Subcutaneous abdominal adipose tissue (tissue), 5 donors: Measurements from ENCODE around the gene PDIA5.

Source experiments
- H3K27ac ChIP-seq: one replicate; pipeline ENCODE4 v1.7.0; 2013; ENCODE audit warnings: low read depth, mild to moderate bottlenecking, inconsistent platforms, low read length, moderate library complexity
- H3K27me3 ChIP-seq, 5 donors: one replicate each; pipeline ENCODE4 v1.7.0; 2013; ENCODE audit warnings: low read length in 5 of 5, inconsistent platforms in 1 of 5; ENCODE audit not compliant: control insufficient read depth in 5 of 5, insufficient read depth in 4 of 5
- H3K36me3 ChIP-seq, 5 donors: one replicate each; pipeline ENCODE4 v1.7.0; 2013; ENCODE audit warnings: low read length in 5 of 5; ENCODE audit not compliant: control insufficient read depth in 5 of 5, insufficient read depth in 5 of 5
- H3K4me1 ChIP-seq, 5 donors: one replicate each; pipeline ENCODE4 v1.7.0; 2013; ENCODE audit warnings: low read length in 5 of 5, mild to moderate bottlenecking in 3 of 5, moderate library complexity in 1 of 5; ENCODE audit not compliant: control insufficient read depth in 5 of 5, insufficient read depth in 5 of 5
- H3K4me3 ChIP-seq, 5 donors: one replicate each; pipeline ENCODE4 v1.7.0; 2013; ENCODE audit warnings: low read length in 5 of 5, low read depth in 1 of 5
- H3K9ac ChIP-seq, 5 donors: one replicate each; pipeline ENCODE4 v1.7.0; 2013; ENCODE audit warnings: low read length in 5 of 5, mild to moderate bottlenecking in 4 of 5, moderate library complexity in 3 of 5
- H3K9me3 ChIP-seq, 5 donors: one replicate each; pipeline ENCODE4 v1.7.0; 2013; ENCODE audit warnings: low read length in 5 of 5; ENCODE audit not compliant: control insufficient read depth in 5 of 5
- donor health status: healthy.
- donor health status: healthy.
- donor health status: healthy.
- donor health status: healthy.
- donor health status: healthy.

Gene PDIA5

DNA sequence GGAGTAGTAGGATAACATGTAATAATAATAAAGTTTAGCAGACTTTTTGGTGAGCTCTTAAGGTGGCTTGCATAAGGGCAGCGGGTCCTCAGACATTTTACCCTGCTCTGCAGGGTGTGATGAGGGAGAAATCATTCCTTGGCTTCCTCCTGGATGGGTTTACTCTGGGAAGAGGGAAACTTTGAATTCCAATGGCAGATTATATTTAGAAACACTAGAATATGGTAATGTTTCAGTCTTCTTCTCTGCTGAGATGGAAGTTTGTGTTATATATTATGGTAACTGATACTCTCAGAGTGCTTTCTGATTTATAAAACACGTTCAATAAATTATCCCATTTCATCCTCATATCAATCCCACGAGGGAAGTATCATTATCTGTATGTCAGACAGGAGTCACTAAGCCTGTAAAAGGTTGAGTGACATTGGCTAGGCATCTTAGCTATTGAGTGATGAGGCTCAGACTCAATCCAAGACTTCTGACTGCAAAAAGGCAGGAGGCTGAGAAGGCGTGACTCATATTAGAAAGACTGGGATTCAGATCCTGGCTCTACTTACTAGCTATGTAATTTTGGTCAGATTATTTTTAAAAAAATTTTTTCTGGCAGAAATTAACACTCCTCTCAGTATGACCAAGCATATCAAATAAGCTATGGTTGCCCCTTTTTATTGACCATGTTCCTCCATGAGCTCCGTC is 19.3 kb downstream of the PDIA5 start:
- no peak overlapping the region for H3K27ac ChIP-seq
- H3K4me3 ChIP-seq: no peak overlapping the region
- peaks cover 0 to 2% (median 0%) of the 10 kb centered on the region in 5 donors for H3K36me3 ChIP-seq
- H3K9ac ChIP-seq: no peak overlapping the region
- H3K4me1 ChIP-seq: peaks cover 9 to 56% (median 40%) of the 10 kb centered on the region in 5 donors
- H3K27me3 ChIP-seq: no peaks in the 10 kb centered on the region
- no peaks in the 10 kb centered on the region for H3K9me3 ChIP-seq

DNA sequence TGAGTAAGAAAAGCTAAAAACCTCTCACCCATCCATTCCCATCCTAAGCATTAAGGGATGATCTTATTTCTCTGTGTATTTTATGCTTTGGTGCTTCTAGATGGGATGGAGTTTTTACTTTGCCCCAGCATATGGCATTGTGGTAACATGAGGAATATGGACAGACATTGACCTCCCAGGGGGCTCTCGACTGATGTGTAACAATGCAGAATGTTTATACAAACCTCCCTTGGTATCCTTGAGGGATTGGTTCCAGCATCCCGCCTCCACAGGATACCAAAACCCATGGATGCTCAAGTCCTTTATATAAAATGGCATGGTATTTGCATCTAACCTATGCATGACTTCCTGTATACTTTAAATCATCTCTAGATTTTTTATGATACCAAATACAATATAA is 21.6 kb downstream of the PDIA5 start:
- peaks cover 7 to 49% (median 34%) of the 10 kb centered on the region in 5 donors for H3K4me1 ChIP-seq
- H3K4me3 ChIP-seq: no peak overlapping the region
- H3K27ac ChIP-seq: no peak overlapping the region

DNA sequence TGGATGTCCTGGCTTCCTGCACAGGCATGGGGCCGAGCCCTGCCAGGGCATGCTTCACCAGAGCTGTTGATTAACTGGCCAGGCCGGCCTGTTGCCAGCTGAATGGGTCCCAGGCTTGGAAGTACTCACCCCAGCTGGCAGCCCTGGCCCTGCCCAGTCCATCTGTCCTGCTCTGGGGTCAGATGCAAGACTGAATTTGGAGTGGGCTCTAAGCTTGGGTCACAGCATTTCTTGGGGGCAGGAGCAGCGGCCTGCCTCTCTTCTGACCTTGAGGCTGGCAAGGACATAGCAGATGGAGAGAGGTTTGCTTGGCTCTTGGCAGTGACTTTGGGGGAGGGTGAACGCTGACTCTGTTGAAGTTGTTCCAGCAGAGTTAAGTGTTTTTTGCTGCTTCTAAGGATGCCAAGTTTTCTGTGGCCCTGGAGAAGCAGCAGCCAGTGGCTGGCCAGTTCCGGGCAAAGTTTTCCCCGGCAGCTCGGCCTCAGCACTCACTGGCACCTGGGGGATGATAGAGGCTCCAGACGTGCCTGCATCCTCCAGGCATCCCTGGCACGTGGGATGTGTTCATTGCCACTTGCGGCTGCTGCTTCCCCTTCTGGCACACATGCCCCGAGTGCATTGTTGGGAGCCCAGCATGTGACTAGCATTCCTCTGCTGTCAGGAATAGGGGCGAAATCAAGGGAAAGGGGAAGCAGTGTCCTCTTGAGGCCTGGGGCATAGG is 22.9 kb downstream of the PDIA5 start:
- H3K9me3 ChIP-seq: no peaks in the 10 kb centered on the region
- H3K4me1 ChIP-seq: peaks cover under 1 to 40% (median 20%) of the 10 kb centered on the region in 5 donors
- H3K27me3 ChIP-seq: no peaks in the 10 kb centered on the region
- no peak overlapping the region for H3K27ac ChIP-seq
- peaks cover 0 to 22% (median 21%) of the 10 kb centered on the region in 5 donors for H3K36me3 ChIP-seq
- no peak overlapping the region for H3K4me3 ChIP-seq
- no peak overlapping the region for H3K9ac ChIP-seq

More for the DNA sequence above, 21.6 kb downstream of the PDIA5 start:
- Histone ChIP-seq H3K9me3 (no peaks in the 10 kb centered on the region), H3K36me3 (peaks cover 0 to 19% (median 8%) of the 10 kb centered on the region in 5 donors), H3K9ac (no peak overlapping the region), H3K27me3 (no peaks in the 10 kb centered on the region)

DNA sequence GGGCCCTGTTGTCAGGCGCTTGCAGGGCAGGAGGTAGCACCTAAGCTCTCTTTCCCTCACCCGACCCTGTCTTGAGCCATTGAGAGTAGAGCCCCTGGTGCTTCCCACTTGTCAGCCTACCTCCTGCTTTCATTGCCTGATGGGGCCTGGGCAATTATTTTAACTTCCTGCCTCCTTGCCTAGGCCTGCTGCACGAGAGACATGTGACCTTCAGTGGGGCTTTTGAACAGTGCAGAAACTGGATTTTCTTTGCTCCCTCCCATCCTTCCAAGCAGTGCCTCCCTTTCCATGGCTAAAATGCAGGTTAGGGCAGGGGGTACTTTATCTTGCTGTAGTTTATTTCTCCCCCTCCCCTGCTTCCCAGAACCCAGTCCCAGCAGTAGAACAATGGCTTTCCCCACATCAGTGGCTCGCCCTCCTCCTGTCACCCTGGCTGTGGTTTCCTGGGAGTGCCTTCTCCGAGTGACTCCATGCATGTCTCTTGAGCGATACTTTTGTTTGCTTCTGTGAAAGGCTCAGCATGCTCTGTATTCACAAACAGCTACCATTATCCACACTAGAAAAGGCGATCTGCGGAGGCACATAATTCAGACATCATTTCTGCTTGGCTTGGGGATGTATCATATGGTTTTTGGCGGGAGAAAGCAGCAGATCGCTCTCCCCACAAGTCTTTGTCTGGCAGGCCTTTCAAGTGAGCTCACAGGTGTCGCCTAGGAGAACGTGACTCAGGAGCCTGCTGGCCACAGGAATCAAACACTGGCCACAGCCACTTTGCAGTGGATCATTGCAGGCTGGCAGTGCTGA is 24.1 kb downstream of the PDIA5 start:
- Histone ChIP-seq H3K9me3 (no peaks in the 10 kb centered on the region), H3K4me1 (peaks cover 0 to 34% (median 18%) of the 10 kb centered on the region in 5 donors), H3K4me3 (no peak overlapping the region), H3K27ac (no peak overlapping the region), H3K9ac (no peak overlapping the region), H3K27me3 (no peaks in the 10 kb centered on the region), H3K36me3 (peaks cover 0 to 22% (median 21%) of the 10 kb centered on the region in 5 donors)

DNA sequence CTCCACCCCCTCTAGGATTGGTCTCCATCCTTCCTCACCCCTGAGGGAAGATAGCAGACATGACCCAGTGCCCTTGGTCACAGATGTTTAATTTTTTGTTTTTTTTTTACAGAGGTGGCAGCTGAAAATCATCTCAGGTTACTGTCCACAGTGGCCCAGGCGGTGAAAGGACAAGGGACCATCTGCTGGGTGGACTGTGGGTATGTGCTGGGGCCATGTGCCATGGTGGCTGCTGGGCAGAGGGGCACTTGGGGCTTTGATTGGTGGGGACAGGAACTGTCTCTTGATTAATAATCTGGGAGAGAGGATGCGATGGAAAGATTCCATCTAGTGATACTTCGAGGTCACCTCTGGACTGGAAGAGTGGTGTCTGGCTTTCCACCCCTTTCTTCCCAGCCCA is 25.4 kb downstream of the PDIA5 start:
- Histone ChIP-seq H3K27me3 (no peaks in the 10 kb centered on the region), H3K9ac (no peak overlapping the region), H3K4me1 (peaks cover 0 to 47% (median 29%) of the 10 kb centered on the region in 5 donors), H3K9me3 (no peaks in the 10 kb centered on the region), H3K36me3 (peaks cover 0 to 23% (median 22%) of the 10 kb centered on the region in 5 donors), H3K4me3 (no peak overlapping the region), H3K27ac (no peak overlapping the region)

DNA sequence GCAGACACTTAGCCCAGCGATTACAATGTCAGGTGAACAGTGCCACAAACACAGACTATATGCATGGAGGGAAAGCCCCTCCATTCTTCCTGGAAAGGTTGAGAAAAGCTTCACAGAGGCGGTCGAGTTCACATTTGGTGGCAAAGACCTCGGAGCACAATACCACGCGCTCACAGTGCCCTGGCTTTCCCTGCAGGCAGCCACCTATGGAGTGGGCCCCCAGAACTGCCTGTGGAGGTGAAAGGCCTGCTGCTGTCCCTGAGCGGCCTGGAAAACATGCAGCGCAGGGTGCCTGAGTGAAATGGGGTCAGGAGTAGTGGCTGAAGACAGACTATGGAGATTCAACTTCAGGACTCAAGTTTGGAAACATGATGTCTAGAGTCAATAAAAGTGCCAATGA is 26.9 kb downstream of the PDIA5 start:
- Histone ChIP-seq H3K9me3 (no peaks in the 10 kb centered on the region), H3K27ac (no peak overlapping the region), H3K36me3 (peaks cover 0 to 27% (median 24%) of the 10 kb centered on the region in 5 donors), H3K4me1 (peaks cover 0 to 47% (median 30%) of the 10 kb centered on the region in 5 donors), H3K27me3 (no peaks in the 10 kb centered on the region), H3K9ac (no peak overlapping the region), H3K4me3 (no peak overlapping the region)

DNA sequence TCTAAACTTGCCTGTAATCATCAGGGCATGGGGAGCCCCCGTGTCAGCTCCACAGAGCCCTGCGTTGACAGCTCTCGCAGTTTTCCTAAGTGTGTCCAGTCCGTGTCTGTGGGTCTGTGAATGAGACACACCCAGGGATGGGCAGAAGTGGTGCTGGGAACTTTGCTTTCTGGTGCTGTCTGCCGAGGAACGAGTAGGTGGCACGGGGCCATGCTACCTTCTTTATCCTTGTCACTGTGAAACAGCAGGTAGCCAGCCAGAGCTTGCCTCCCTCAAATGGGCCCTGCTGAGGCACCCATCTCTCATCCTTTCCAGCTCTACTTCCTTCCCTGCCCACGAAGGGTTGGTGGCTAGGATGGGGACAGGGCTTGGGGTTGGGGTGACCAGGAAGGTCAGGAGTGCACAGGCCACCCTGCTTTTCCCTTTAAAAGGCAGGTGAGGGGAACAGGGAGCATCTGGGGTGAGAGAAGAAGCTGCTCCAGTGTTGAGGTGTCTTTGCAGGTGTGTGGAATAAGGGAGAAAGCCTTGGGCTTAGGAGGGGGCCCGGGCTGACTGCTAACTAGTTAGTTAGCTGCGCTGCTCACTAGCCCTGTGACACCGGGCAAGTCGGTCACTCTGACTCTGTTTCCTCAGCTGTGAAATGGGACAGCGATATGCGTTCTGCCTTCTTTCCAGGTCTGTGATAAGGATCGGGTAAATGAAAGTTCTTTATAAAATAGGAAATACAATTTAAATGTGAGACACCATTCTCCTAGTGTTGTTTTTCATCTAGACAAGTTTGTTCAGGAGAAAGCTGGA is 27.9 kb downstream of the PDIA5 start:
- Histone ChIP-seq H3K9me3 (no peaks in the 10 kb centered on the region), H3K36me3 (peaks cover 0 to 27% (median 24%) of the 10 kb centered on the region in 5 donors), H3K9ac (no peak overlapping the region), H3K27me3 (no peaks in the 10 kb centered on the region), H3K4me1 (peaks cover 0 to 46% (median 27%) of the 10 kb centered on the region in 5 donors), H3K4me3 (no peak overlapping the region), H3K27ac (no peak overlapping the region)

DNA sequence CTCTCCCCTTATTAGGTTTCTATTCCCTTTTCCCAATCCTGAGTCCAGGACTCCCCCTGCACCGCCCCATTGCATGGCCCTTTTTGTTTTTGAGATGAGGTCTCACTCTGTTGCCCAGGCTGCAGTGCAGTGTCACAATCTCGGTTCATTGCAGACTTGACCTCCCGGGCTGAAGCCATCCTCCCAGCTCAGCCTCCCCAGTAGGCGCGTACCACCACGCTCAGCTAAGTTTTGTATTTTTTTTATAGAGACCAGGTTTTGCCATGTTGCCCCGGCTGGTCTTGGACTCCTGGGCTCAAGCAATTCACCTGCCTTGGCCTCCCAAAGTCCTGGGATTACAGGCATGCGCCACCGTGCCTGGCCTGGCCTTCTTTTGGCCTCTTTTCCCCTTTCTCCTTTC is 29.3 kb downstream of the PDIA5 start:
- Histone ChIP-seq H3K27me3 (no peaks in the 10 kb centered on the region), H3K9ac (no peak overlapping the region), H3K27ac (no peak overlapping the region), H3K4me1 (peaks cover 0 to 31% (median 19%) of the 10 kb centered on the region in 5 donors), H3K36me3 (peaks cover 0 to 27% (median 24%) of the 10 kb centered on the region in 5 donors), H3K9me3 (no peaks in the 10 kb centered on the region), H3K4me3 (no peak overlapping the region)

DNA sequence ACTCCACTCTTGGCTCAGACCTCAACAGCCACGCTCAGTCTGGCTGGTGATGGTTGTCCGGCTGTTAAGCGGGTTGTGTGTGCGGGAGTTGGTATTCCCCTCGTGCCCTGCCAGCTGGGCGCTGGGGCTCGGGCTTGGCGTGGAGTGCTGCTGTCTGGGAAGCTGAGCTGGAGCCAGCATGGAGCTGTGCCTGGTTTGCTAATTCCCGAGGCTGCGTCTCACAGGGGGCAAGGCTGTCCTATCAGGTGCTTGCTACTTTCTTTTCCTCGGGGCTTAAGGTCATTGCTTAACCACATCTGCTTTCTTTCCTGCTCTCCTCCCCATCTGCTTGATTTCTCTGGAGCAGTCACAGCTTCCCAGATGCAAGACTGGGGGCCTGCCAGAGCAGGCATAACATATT is 29.9 kb downstream of the PDIA5 start:
- H3K27ac ChIP-seq: no peak overlapping the region
- no peaks in the 10 kb centered on the region for H3K27me3 ChIP-seq
- H3K4me3 ChIP-seq: peak overlapping the region in 1 of 5 donors; percentile 30
- H3K36me3 ChIP-seq: peaks cover 0 to 26% (median 19%) of the 10 kb centered on the region in 5 donors
- H3K4me1 ChIP-seq: peaks cover 0 to 30% (median 19%) of the 10 kb centered on the region in 5 donors
- H3K9ac ChIP-seq: no peak overlapping the region
- H3K9me3 ChIP-seq: no peaks in the 10 kb centered on the region
